ENCODE data around the gene DONSON. TPM values are rescaled to one million over a fixed set of nuclear protein-coding genes. Genes with fewer than 3 reads are reported as not detected.

DONSON gene
- total and polyA plus RNA-seq, 4 donors, result 5.3 to 11.6 (median 8.0) TPM

- Histone ChIP-seq H3K4me1 (ENCODE audit: control insufficient read depth in 5 of 5, insufficient read depth in 5 of 5, low read length in 5 of 5) (peaks cover 0 to 10% (median 5%) of the 10 kb centered on the region in 5 donors), H3K4me3 (no peak overlapping the region), H3K9ac (ENCODE audit: insufficient read depth in 1 of 2, low read length in 2 of 2) (no peak overlapping the region), H3K36me3 (ENCODE audit: control insufficient read depth in 4 of 4, insufficient read depth in 4 of 4, low read length in 4 of 4) (peaks cover 15 to 28% (median 20%) of the 10 kb centered on the region in 4 donors), H3K27me3 (ENCODE audit: control insufficient read depth in 3 of 3, insufficient read depth in 3 of 3, low read length in 2 of 3) (no peaks in the 10 kb centered on the region), H3K9me3 (ENCODE audit: control insufficient read depth in 4 of 4, insufficient read depth in 3 of 4, low read length in 3 of 4) (no peaks in the 10 kb centered on the region), H3K27ac (ENCODE audit: low read depth in 1 of 2, low read length in 1 of 2) (no peak overlapping the region)
- WGBS, 2 donors, result 95 to 96% methylated on average over 2 of the region's 2 CpGs
- ATAC-seq (ENCODE audit: insufficient read depth, low FRiP score), result no peak
- DNase-seq, result no peak
- TF ChIP-seq CTCF (IDR thresholded peaks at IDR 0.05; ENCODE audit: control extremely low read depth, extremely low read depth), result no peak
Measured at GRCh38 chr21:33537212-33537611, 51.3 kb downstream of the DONSON start.

GRCh38 chr21:33531007-33531406 lies 57.5 kb downstream of the DONSON start:
- H3K27ac ChIP-seq (ENCODE audit: low read depth in 1 of 2, low read length in 1 of 2), result no peak overlapping the region
- no peak overlapping the region for H3K9ac ChIP-seq (ENCODE audit: insufficient read depth in 1 of 2, low read length in 2 of 2)
- H3K4me3 ChIP-seq, result no peak overlapping the region
- no peak for DNase-seq
- no peak for ATAC-seq (ENCODE audit: insufficient read depth, low FRiP score)
- H3K9me3 ChIP-seq (ENCODE audit: control insufficient read depth in 4 of 4, insufficient read depth in 3 of 4, low read length in 3 of 4), result no peaks in the 10 kb centered on the region
- TF ChIP-seq CTCF (IDR thresholded peaks at IDR 0.05; ENCODE audit: control extremely low read depth, extremely low read depth), result no peak
- WGBS, 2 donors, result 91 to 94% methylated on average over 3 of the region's 3 CpGs
- peaks cover 24 to 50% (median 36%) of the 10 kb centered on the region in 4 donors for H3K36me3 ChIP-seq (ENCODE audit: control insufficient read depth in 4 of 4, insufficient read depth in 4 of 4, low read length in 4 of 4)
- no peaks in the 10 kb centered on the region for H3K4me1 ChIP-seq (ENCODE audit: control insufficient read depth in 5 of 5, insufficient read depth in 5 of 5, low read length in 5 of 5)
- no peaks in the 10 kb centered on the region for H3K27me3 ChIP-seq (ENCODE audit: control insufficient read depth in 3 of 3, insufficient read depth in 3 of 3, low read length in 2 of 3)

Other genes starting within 250 kb of the DONSON start
- gene IFNGR2, start 185.3 kb downstream of the DONSON start, total RNA-seq, result 10 to 100 TPM; 60.8 to 82.4 TPM
- 100 to 1,000 TPM in 1 of 2 donors, 10 to 100 TPM in 1; 58.6 to 198 TPM for gene IFNGR2, start 185.3 kb downstream of the DONSON start, polyA plus RNA-seq
- 10 to 100 TPM; 51.4 to 73.6 TPM for gene TMEM50B, start 108.7 kb downstream of the DONSON start, total RNA-seq
- 10 to 100 TPM; 35.4 to 45.3 TPM for gene TMEM50B, start 108.7 kb downstream of the DONSON start, polyA plus RNA-seq
- gene DNAJC28, start 97.0 kb downstream of the DONSON start, total RNA-seq, result 1 to 10 TPM; 1.3 TPM
- 1 to 10 TPM in 1 of 2 donors, under 1 TPM in 1; 0.74 to 1.6 TPM for gene DNAJC28, start 97.0 kb downstream of the DONSON start, polyA plus RNA-seq
- 10 to 100 TPM; 57.2 to 58.7 TPM for gene GART, start 46.6 kb downstream of the DONSON start, total RNA-seq
- 10 to 100 TPM; 15.3 to 36.6 TPM for gene GART, start 46.6 kb downstream of the DONSON start, polyA plus RNA-seq
- gene SON, start 45.6 kb downstream of the DONSON start, total RNA-seq, result 100 to 1,000 TPM; 251 to 393 TPM
- 100 to 1,000 TPM; 100 to 133 TPM for gene SON, start 45.6 kb downstream of the DONSON start, polyA plus RNA-seq
- gene CRYZL1, start 53.1 kb upstream of the DONSON start, total RNA-seq, result 10 to 100 TPM; 31.6 to 64.2 TPM
- 10 to 100 TPM; 16.4 to 28.9 TPM for gene CRYZL1, start 53.1 kb upstream of the DONSON start, polyA plus RNA-seq
- 10 to 100 TPM; 27.6 to 46.0 TPM for gene ITSN1, start 53.8 kb upstream of the DONSON start, total RNA-seq
- 10 to 100 TPM; 11.2 to 12.0 TPM for gene ITSN1, start 53.8 kb upstream of the DONSON start, polyA plus RNA-seq